MM.1S (cell line): Measurements from ENCODE around the gene MACROD1.

ENCODE experiments used
- DNase-seq: peaks from one replicate; pipeline ENCODE4 v3.0.0-alpha.2; 2015
- H2AFZ ChIP-seq: fragments of 300-600 bp; sonication (generic); 2 replicates; pipeline ENCODE4 v1.6.0; 2016; ENCODE audit warnings: antibody characterized with exemption, low read length
- H3F3A ChIP-seq: fragments of 300-600 bp; sonication (generic); 2 replicates; pipeline ENCODE4 v1.6.1; 2016; ENCODE audit warnings: mild to moderate bottlenecking, antibody characterized with exemption, low read length, moderate library complexity, mixed read lengths; ENCODE audit not compliant: insufficient read depth
- H3K27ac ChIP-seq: fragments of 300-600 bp; sonication (generic); 2 replicates; pipeline ENCODE4 v1.5.1; 2016; ENCODE audit warnings: mild to moderate bottlenecking, low read length
- H3K27me3 ChIP-seq: fragments of 300-600 bp; sonication (generic); replicated peaks from 2 replicates; pipeline ENCODE4 v1.6.0; 2016; ENCODE audit warnings: low read length; ENCODE audit not compliant: insufficient read depth
- H3K36me3 ChIP-seq: fragments of 300-600 bp; sonication (generic); replicated peaks from 2 replicates; pipeline ENCODE4 v1.6.1; 2016; ENCODE audit warnings: mild to moderate bottlenecking, low read length, mixed read lengths; ENCODE audit not compliant: insufficient read depth
- H3K4me1 ChIP-seq: fragments of 300-600 bp; sonication (generic); 2 replicates; pipeline ENCODE4 v1.6.1; 2016; ENCODE audit warnings: low read length, mixed read lengths
- H3K4me2 ChIP-seq: fragments of 300-600 bp; sonication (generic); 2 replicates; pipeline ENCODE4 v1.6.0; 2016; ENCODE audit warnings: low read depth, low read length
- H3K4me3 ChIP-seq: fragments of 300-600 bp; sonication (generic); 2 replicates; pipeline ENCODE4 v1.5.1; 2016; ENCODE audit warnings: low read length, mixed read lengths
- H3K79me2 ChIP-seq: fragments of 300-600 bp; sonication (generic); 2 replicates; pipeline ENCODE4 v1.6.1; 2016; ENCODE audit warnings: mixed run types, low read length, mixed read lengths
- H3K9ac ChIP-seq: fragments of 300-600 bp; sonication (generic); 2 replicates; pipeline ENCODE4 v1.6.1; 2016; ENCODE audit warnings: low read length, mixed read lengths
- H3K9me2 ChIP-seq: fragments of 300-600 bp; sonication (generic); replicated peaks from 2 replicates; pipeline ENCODE4 v1.6.1; 2016; ENCODE audit warnings: mild to moderate bottlenecking, low read length, mixed read lengths; ENCODE audit not compliant: insufficient read depth
- H3K9me3 ChIP-seq: fragments of 300-600 bp; sonication (generic); replicated peaks from 2 replicates; pipeline ENCODE4 v1.6.1; 2016; ENCODE audit warnings: mild to moderate bottlenecking, low read length, mixed read lengths; ENCODE audit not compliant: insufficient read depth
- H4K20me1 ChIP-seq: fragments of 300-600 bp; sonication (generic); 2 replicates; pipeline ENCODE4 v1.6.1; 2016; ENCODE audit warnings: mild to moderate bottlenecking, low read length, moderate library complexity, mixed read lengths; ENCODE audit not compliant: insufficient read depth
- CTCF ChIP-seq: fragments of 300-600 bp; sonication (generic); IDR thresholded peaks from 2 replicates; pipeline ENCODE4 v1.5.1; 2016; ENCODE audit warnings: antibody characterized with exemption, low read length, mixed read lengths
- EZH2 ChIP-seq: fragments of 300-600 bp; sonication (generic); optimal IDR thresholded peaks from 2 replicates; pipeline ENCODE3; 2017; ENCODE audit warnings: low read depth, mild to moderate bottlenecking, antibody characterized with exemption, low read length, mixed read lengths
- EZH2phosphoT487 ChIP-seq: fragments of 300-600 bp; sonication (generic); IDR thresholded peaks from 2 replicates; pipeline ENCODE4 v1.6.1; 2018; ENCODE audit warnings: antibody characterized with exemption, low read length

MACROD1 gene

DNA sequence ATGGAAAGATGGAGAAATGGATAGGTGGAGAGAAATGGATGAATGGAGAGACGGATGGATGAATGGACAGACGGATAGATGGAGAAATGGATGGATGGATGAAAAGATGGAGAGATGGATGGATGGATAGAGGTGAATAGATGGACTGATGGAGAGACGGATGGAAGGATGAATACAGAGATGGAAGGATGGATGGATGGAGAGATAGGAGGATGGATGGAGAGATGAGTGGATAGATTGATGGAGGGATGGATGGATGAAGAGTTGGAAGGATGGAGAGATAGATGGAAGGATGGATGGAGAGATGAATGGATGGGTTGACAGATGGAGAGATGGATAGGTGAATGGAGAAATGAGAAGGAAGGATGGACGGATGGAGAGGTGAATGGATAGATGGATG, 66.5 kb downstream of the MACROD1 start:
- Histone ChIP-seq H3K9me2 (no peaks in the 10 kb centered on the region), H3K27me3 (no peaks in the 10 kb centered on the region), H3K4me2 (no peak overlapping the region), H3K79me2 (no peaks in the 10 kb centered on the region), H3K27ac (no peak overlapping the region), H3K4me3 (no peak overlapping the region), H3K9me3 (no peaks in the 10 kb centered on the region), H4K20me1 (no peaks in the 10 kb centered on the region), H3F3A (no peaks in the 10 kb centered on the region), H3K36me3 (no peaks in the 10 kb centered on the region), H3K9ac (no peak overlapping the region), H3K4me1 (no peaks in the 10 kb centered on the region), H2AFZ (no peak overlapping the region)
- no peak for TF ChIP-seq EZH2
- no peak for TF ChIP-seq CTCF
- no peak for TF ChIP-seq EZH2phosphoT487
- no peak for DNase-seq

DNA sequence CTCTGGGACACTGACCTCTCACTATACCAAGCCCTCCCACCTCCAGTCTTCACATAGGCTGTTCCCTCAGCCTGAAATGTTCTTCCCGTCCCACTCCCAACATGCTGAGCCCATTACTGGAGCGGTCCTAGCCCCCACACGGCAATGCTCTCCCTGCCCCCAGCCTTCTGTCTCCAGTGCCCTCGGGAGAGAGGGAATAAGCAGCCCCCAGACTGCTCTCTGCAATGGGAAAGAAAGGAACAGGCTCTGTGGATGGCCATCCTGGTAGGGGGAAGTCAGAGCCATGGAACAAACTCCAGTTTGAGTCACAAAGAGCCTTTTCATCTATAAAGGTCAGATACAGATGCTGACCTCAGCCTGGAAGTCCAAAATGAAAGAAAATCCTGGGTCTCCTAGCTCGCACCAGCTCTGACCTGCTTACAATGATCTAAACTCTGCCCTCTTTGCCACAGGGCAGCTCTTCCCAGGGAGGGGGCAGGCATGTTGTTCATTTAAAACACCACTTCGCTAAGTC, 67.5 kb downstream of the MACROD1 start:
- H4K20me1 ChIP-seq: no peaks in the 10 kb centered on the region
- no peak overlapping the region for H3K4me3 ChIP-seq
- no peaks in the 10 kb centered on the region for H3K4me1 ChIP-seq
- no peak overlapping the region for H2AFZ ChIP-seq
- DNase-seq: no peak
- no peaks in the 10 kb centered on the region for H3K27me3 ChIP-seq
- no peak overlapping the region for H3K4me2 ChIP-seq
- H3K36me3 ChIP-seq: no peaks in the 10 kb centered on the region
- no peak overlapping the region for H3K27ac ChIP-seq
- H3K79me2 ChIP-seq: no peaks in the 10 kb centered on the region
- H3K9me3 ChIP-seq: no peaks in the 10 kb centered on the region
- H3K9me2 ChIP-seq: no peaks in the 10 kb centered on the region
- TF ChIP-seq EZH2phosphoT487: no peak
- no peak for TF ChIP-seq EZH2
- TF ChIP-seq CTCF: no peak
- no peak overlapping the region for H3K9ac ChIP-seq
- H3F3A ChIP-seq: no peaks in the 10 kb centered on the region

DNA sequence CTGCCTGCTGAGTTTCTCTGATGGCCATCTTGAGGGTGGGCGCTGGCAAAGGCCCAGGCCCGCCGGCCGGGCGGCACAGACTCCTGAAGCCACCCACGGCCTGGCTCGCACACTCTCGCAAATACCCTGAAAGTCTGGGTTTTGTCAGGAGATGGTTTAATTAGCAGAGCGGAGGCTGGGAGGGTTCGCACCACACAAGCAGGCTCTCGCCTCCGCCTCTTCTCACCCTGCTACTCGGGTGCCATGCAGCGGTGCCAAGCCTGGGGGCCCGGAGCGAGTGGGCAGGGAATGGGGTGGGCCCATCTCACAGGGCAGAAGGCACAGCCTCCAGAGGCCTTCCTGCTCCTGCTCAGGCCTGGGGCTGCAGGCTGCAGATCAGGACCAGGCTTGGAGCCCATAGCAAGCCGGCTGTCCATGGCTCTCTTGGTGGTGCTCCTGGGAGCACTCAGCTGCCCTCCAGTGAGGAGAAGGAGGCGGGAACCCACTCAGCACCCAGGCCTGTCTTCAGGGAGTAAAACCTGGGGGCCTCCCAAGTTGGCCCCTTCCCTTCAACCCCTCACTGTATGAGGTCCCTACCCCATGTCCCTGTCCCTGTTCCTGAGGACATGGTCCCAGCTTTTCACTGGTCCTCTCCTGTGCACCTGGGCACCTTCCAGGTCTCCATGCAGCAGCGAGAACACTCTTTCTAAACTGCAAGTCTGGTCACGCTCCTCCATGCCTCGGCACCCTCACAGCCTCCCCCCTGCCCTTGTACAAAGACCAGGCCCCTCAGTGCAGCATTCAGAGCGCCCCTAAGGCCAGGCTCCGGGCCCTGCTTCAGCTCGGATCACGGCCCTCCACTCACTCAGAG, 68.2 kb downstream of the MACROD1 start:
- H3K4me3 ChIP-seq: no peak overlapping the region
- H2AFZ ChIP-seq: no peak overlapping the region
- no peak overlapping the region for H3K4me2 ChIP-seq
- no peaks in the 10 kb centered on the region for H3K27me3 ChIP-seq
- DNase-seq: no peak
- no peak overlapping the region for H3K9ac ChIP-seq
- H3K4me1 ChIP-seq: no peaks in the 10 kb centered on the region
- TF ChIP-seq EZH2 (no peak), EZH2phosphoT487 (no peak), CTCF (no peak)
- no peaks in the 10 kb centered on the region for H3K9me3 ChIP-seq
- no peak overlapping the region for H3K27ac ChIP-seq
- H3F3A ChIP-seq: no peaks in the 10 kb centered on the region
- no peaks in the 10 kb centered on the region for H4K20me1 ChIP-seq
- no peaks in the 10 kb centered on the region for H3K79me2 ChIP-seq
- H3K36me3 ChIP-seq: no peaks in the 10 kb centered on the region
- H3K9me2 ChIP-seq: no peaks in the 10 kb centered on the region
